GM18505 (cell line): Measurements from ENCODE around the gene ATP23.

ENCODE experiments used
- ATAC-seq: cut with Tn5 transposase; IDR thresholded peaks from one replicate; pipeline ENCODE4 v1.9.1; 2021; ENCODE audit not compliant: unreplicated experiment
- POLR2A ChIP-seq: IDR thresholded peaks from 4 replicates; pipeline ENCODE4 v1.6.1; 2011; ENCODE audit warnings: borderline replicate concordance; ENCODE audit not compliant: insufficient read depth, insufficient read length; ENCODE audit errors: extremely low read depth

Gene ATP23

DNA sequence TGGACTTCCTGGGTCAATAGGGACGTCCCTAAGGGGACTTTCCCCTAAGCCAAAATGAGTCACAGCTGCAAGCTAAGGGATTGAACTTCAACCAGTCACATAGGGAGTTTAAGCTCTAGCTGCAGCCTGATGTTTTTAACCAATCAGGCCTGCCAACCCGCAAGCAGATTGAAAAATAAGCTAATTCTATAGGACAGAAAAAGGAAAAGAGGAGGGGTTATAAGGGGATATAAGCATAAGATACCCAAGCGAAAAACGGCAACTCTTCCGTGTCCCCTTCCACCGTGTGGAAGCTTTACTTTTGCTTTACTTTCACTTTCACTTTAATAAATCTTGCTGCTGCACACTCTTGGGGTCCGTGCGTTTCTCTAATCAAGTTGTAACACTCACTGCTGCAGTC is 24.4 kb downstream of the ATP23 start:
- no peak for ATAC-seq
- TF ChIP-seq POLR2A: no peak

DNA sequence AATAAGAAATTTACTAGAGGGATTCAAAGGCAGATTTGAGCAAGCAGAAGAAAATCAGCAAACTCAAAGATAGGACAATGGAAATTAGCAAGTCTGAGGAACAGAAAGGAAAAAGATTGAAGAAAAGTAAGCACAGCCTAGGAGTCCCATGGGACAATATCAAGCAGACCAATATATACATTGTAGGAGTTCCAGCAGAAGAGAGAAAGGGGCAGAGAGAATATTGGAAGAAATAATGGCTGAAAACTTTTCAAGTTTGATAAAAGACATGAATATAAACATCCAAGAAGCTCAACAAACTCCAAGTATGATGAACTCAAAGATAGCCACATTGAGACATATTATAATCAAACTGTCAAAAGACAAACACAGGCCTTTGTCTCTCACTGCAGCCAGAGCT is 25.2 kb downstream of the ATP23 start:
- TF ChIP-seq POLR2A: no peak
- ATAC-seq: no peak

DNA sequence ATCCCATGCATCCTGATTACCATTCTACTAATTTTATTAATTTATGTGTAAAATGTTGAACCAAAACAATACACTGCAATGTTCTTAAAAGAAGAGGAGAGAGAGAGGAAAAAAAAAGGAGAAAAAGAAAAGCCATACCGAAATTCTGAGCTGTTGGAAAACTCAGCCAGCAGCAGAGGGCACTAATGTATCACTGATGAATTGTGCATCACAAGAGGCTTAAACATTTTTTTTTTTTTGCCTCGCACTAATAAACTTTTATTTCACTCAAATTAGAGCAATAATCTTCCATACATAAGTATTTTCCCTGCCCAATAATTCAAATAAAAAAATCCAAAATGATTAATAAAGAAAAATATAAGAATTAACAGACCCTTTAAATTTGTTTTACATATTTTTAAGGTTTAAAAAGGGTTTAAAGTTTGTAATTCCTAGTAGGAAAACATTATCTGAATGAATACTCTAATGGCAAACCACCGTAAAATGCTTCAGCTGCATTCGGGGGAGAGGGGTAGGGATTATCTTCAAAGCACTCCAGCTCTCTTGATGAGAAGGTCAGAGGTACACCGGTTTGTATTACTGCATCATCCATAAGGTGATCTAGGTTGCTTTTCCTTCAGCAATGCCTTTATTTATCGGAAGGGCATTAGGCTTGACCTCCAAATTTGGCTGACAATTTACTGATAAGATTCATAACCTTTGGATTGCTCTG is 41.9 kb downstream of the ATP23 start:
- TF ChIP-seq POLR2A: no peak
- no peak for ATAC-seq

DNA sequence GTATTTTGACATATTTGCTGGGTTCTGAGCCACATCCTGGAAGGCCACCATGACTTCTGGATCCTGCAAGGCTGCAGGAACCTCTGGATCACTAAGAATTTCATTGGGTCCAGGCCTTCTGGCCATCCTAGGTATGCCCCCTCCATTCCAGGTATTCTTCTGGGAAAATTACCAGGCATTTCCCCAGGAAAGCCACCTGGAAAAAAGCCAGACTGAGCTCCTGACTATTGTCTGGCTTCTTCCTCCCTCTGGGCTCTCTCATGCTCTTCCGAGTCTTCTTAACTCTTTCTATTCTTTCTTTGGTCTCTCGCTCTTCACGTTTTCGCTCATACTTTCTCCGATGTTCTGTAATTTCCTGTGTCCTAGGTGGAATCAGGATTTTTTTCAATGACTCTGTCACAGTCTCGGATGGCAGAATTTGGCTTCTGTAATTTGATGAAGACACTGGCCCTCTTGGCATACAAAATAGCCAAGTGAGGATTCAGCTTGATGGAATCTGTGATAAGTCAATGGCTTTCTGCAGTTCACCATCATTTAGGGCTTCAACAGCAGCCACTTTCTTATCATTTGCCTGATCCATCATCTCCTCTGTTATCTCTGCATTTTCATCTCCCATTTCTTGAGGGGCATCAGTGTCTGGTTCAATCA is 42.6 kb downstream of the ATP23 start:
- ATAC-seq: no peak
- no peak for TF ChIP-seq POLR2A

DNA sequence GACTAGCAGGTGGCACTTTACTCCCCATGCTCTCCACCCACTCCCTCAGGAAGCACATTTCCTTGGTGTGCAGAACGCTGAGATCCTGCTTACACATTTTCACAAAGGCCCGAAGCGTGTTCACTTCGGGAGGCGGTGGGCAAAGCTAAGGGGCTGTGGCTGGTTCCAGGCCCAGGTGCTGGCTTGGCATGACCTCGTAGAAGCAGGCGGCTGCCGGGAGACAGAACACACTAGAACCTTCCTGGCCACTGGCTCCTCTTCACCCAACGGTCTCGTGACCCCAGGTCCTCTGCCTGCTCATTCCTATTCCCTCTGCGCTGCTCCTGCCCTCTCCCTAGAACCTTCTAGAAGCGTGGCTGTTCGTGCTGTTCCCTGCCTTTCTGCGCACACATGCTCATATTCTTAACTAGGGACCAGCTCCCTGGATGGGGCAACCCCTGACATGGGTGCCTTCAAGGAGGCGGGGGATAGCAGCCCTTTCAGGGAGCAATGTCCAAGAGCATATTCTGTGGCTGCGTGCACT is 43.3 kb downstream of the ATP23 start:
- no peak for ATAC-seq
- TF ChIP-seq POLR2A: no peak

DNA sequence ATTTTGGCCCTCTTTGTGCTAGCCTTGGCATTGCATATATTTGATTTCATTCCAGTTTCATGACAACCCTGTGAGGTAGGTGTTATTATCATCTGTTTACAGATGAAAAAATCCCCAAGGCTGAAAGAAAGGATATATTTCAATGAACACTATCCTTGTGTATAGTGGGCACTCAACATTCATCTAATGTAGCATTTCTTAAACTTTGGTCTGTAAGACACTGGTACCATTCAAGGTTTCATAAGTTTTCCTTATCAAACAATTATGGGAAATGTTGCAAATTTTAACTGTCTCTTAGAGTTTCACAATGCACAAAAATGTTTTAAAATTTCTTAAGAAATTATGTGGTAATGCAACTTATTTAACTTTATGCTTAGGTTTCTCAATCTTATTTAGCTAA is 44.3 kb downstream of the ATP23 start:
- TF ChIP-seq POLR2A: no peak
- ATAC-seq: no peak

DNA sequence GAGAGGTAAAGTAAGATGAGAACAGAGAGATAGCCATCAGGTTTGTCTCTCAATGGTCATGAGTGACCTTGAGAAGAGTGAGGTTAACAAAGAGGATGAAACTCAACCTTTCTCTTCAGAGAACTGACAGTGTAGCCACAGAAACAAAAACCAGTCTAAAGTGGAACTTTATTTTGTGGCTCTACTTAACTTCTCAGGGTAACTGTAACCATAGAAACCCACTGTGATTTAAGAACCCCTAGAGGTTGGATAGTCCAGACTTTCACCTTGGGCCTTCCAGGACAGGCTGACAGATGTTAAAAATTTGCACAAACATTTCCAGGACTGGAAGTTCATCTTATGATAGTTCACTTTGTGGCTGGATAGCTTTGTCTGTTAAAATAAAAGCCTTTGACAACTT is 48.5 kb downstream of the ATP23 start:
- TF ChIP-seq POLR2A: no peak
- no peak for ATAC-seq

DNA sequence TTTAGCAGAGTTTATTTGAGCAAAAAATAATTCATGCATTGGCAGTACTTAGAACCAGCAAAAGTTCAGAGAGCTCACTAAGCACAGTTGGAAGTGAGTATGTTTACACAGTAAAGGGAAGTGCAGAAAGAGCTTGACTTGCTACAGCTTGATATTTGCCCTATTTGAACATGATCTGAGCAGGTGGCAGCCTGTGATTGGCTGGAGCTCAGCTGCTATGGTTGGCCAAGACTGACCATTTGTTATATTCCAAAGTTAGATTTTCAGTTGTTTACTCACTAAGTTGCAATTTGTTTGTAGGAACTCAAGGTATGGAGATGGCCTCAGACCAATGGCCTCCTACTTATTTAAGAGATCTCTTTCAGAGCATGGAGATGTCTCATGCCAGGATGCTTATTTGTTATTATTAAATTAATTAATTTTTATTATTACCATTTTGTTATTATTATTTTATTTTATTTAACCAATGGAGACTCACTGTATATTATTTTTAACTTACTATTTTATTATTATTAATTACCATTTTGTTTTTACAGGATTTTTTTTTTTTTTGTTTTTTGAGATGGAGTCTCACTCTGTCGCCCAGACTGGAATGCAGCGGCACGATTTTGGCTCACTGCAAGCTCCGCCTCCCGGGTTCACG is 49.0 kb downstream of the ATP23 start:
- TF ChIP-seq POLR2A: no peak
- ATAC-seq: no peak

DNA sequence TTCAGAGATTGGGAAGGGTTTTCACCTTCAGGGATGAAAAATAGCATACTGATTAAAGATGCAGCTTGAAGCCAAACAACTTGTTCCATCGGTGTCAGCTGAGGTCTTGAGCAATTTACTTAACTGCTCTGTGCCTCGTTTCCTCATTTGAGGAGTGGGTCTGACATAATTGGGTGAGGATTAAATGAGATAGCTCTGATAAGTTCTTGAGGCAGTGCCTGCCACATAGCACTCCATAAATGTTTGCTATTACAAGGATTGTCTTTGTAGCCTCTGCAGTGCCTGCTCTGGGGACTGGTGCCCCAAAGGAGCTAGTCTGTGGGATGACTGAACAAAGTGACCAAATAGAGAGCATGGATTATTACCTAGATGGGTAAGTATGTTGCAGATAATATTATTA is 50.6 kb downstream of the ATP23 start:
- ATAC-seq: no peak
- no peak for TF ChIP-seq POLR2A

DNA sequence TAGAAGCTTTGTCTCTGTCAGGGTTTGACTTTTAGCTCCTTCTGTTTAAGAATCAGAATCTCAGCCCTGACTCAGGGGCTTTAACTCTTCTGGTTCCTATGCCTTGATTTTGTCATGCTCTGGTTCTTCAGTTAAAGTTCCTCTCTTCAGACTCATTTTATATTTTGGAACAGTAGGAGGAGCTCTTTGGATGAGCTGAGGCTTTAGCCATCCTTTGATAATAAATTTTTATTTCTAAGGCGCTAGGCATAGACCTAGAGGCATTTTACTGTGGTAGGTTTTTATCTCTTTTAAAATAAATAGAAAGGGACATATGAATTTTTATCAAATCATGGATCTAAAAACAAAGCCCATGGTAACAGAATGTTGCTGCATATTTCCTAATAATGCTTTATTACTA is 51.7 kb downstream of the ATP23 start:
- ATAC-seq: no peak
- no peak for TF ChIP-seq POLR2A

DNA sequence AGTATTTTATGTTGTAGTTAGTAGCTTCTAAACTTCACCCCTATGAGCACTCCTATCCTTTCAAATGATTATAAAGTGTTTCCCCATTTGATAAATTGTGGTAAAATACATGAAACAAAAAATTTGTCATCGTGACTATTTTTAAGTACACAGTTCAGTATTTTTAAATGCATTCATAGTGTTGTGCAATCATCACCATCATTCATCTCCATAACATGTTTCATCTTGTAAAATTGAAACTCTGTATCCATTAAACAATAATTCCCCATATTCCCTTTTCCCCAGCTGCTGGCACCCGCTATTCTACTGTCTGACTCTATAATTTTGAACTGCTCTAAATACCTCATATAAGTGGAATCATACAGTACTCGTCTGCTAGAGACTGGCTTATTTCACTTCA is 52.5 kb downstream of the ATP23 start:
- no peak for TF ChIP-seq POLR2A
- ATAC-seq: no peak

DNA sequence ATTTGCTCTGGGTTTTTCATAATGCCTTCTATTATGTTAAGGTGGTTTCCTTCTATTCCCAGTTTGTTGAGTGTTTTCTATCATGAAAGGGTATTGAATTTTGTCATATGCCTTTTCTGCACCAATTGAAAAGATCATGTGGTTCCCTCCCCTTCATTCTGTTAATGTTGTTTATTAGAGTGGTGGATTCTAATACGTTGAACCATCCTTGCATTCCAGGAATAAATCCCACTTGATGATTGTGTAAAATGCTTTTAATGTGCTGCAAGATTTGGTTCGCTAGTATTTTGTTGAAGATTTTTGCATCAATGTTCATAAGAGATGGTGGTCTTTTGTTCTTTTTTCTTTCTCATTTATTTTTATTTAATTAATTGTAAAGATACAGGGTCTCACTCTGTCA is 55.2 kb downstream of the ATP23 start:
- ATAC-seq: no peak
- TF ChIP-seq POLR2A: no peak

DNA sequence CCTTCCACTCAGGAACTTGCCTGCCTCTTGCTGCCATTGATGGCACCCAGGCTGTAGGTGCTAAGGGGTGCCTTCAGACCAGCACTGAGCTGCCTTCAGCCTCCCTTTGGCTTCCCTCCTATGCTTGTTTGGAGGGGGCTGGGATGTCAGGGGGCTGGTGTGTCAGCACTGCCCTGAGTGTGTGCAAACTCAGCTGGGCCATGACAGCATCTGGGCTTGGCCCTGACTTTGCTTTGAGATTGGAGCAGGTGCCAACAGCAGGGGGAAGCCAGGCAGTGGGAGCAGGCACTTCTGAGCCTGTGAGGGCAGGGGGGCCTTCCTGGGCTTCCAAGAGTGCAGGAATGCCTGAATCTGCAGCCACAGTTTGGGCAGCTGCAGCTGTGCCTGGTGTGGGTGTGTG is 56.9 kb downstream of the ATP23 start:
- ATAC-seq: no peak
- TF ChIP-seq POLR2A: no peak

DNA sequence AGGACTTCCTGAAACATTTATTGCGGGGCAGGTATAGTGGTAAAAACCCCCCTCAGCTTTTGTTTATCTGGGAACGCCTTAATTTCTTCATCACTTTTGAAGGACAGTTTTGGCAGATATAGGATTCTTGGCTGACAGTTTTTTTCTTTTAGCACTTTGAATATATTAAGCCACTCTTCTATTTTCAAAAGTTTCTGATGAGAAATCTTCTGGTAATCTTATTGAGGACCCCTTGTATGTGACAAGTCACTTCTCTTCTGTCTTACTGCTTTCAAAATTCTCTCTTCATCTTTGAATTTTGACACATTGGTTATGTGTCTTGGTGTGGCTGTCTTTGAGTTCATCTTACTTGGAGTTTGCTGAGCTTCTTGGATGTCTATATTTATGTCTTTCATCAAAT is 59.1 kb downstream of the ATP23 start:
- ATAC-seq: no peak
- no peak for TF ChIP-seq POLR2A
